Activated T-helper 1 cell treated with anti-CD3 and anti-CD28 coated beads, Interleukin-12 subunit alpha, Interleukin-12 subunit beta, Interleukin-2, Interleukin-4 antibody, amounts not matched to agents 30 ng/mL and 10 ng/mL and 1 ng/mL, durations not matched to agents 14 hours and 24 hours and 36 hours (primary cell): ENCODE results near the gene SH3PXD2B. TPM values are rescaled to one million over a fixed set of nuclear protein-coding genes. Genes with fewer than 3 reads are reported as not detected.

Source experiments
- DNase-seq: peaks from one replicate; pipeline ENCODE4 v3.0.0; 2021; ENCODE audit warnings: low spot score
- H3K27ac Mint-ChIP-seq: one replicate; pipeline ENCODE4 v1.8.0; 2021; ENCODE audit warnings: mild to moderate bottlenecking, mixed read lengths
- H3K27me3 Mint-ChIP-seq: one replicate; pipeline ENCODE4 v1.8.0; 2022; ENCODE audit warnings: mild to moderate bottlenecking, moderate library complexity, mixed read lengths; ENCODE audit not compliant: insufficient read depth
- H3K36me3 Mint-ChIP-seq: one replicate; pipeline ENCODE4 v1.8.0; 2021; ENCODE audit warnings: low read depth, mixed read lengths
- H3K4me1 Mint-ChIP-seq: one replicate; pipeline ENCODE4 v1.8.0; 2021; ENCODE audit warnings: low read depth, mixed read lengths
- H3K4me3 Mint-ChIP-seq: one replicate; pipeline ENCODE4 v1.8.0; 2021; ENCODE audit warnings: mild to moderate bottlenecking, moderate library complexity, mixed read lengths
- H3K9me3 Mint-ChIP-seq: one replicate; pipeline ENCODE4 v1.8.0; 2021; ENCODE audit warnings: mixed read lengths
- intact Hi-C: fragments of 100-400 bp; cut with micrococcal nuclease; formaldehyde crosslinking; loops from one replicate; pipeline ENCODE4 v1.15.1; 2024
- total RNA-seq: library from RNA; stranded (reverse); gene quantifications from 2 replicates; pipeline ENCODE4 v1.2.3, GENCODE V29; 2022

Gene SH3PXD2B
- total RNA-seq = 0.26 and 0.32 TPM in 2 replicates

GRCh38 chr5:172454358-172455086 is at the start of gene SH3PXD2B:
SH3PXD2B (minus strand) TSS chr5:172454525; CDS start chr5:172454352, 173 bp downstream.
- no peak within 1 kb of the TSS for H3K27ac Mint-ChIP-seq
- H3K36me3 Mint-ChIP-seq = no peaks in the 10 kb centered on the region
- peaks cover 6% of the 10 kb centered on the region for H3K4me1 Mint-ChIP-seq
- H3K27me3 Mint-ChIP-seq = peaks cover 48% of the 10 kb centered on the region
- DNase-seq = peak; percentile 27
- peak within 1 kb of the TSS; percentile 59 for H3K4me3 Mint-ChIP-seq
- H3K9me3 Mint-ChIP-seq = no peaks in the 10 kb centered on the region
- intact Hi-C loops = no loop called here

- no peak for DNase-seq
- H3K27me3 Mint-ChIP-seq = peaks cover 3% of the 10 kb centered on the region
- H3K4me3 Mint-ChIP-seq = no peak overlapping the region
- no peaks in the 10 kb centered on the region for H3K36me3 Mint-ChIP-seq
- H3K4me1 Mint-ChIP-seq = no peaks in the 10 kb centered on the region
- no peak overlapping the region for H3K27ac Mint-ChIP-seq
- H3K9me3 Mint-ChIP-seq = no peaks in the 10 kb centered on the region
- intact Hi-C loops = no loop called here
Observed at GRCh38 chr5:172502969-172503368, 48.6 kb upstream of the SH3PXD2B start.

- no peaks in the 10 kb centered on the region for H3K36me3 Mint-ChIP-seq
- no peak overlapping the region for H3K4me3 Mint-ChIP-seq
- peaks cover 3% of the 10 kb centered on the region for H3K27me3 Mint-ChIP-seq
- H3K27ac Mint-ChIP-seq = no peak overlapping the region
- intact Hi-C loops = no loop called here
- no peaks in the 10 kb centered on the region for H3K9me3 Mint-ChIP-seq
- DNase-seq = no peak
- no peaks in the 10 kb centered on the region for H3K4me1 Mint-ChIP-seq
Observed at GRCh38 chr5:172502410-172502809, 48.1 kb upstream of the SH3PXD2B start.

DNA sequence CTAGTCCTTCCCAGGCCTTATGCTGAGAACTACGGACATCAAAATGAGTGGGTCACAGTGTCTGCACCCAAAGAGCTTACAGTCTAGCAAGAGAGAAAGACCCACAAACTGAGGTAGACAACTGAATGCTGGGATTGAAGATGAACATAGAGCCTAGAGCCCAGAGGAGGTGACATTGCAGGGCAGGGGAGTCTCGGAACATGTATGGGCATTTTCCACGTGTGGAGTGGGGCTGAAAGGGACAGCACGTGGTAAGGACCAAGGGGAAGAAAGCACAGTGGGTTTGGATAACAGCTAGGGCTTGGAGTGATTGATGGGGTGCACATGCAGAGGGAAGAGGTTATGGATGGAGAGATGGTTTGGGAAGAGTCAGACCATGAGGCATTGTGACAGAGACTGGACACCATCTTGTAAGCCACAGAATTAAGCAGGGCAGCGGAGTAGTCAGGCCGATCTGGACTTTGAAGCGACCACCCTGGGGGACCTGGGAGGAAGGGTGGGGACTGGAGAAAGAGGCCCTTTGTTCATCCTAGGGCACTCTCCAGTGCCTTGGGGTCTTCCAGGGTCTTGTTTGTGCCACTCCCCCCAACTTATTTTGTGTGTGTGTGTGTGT is 47.5 kb upstream of the SH3PXD2B start:
- intact Hi-C loops = no loop called here
- Mint-ChIP-seq H3K36me3 (no peaks in the 10 kb centered on the region), H3K27me3 (peaks cover 5% of the 10 kb centered on the region), H3K9me3 (no peaks in the 10 kb centered on the region), H3K4me3 (no peak overlapping the region), H3K4me1 (no peaks in the 10 kb centered on the region), H3K27ac (no peak overlapping the region)
- no peak for DNase-seq

DNA sequence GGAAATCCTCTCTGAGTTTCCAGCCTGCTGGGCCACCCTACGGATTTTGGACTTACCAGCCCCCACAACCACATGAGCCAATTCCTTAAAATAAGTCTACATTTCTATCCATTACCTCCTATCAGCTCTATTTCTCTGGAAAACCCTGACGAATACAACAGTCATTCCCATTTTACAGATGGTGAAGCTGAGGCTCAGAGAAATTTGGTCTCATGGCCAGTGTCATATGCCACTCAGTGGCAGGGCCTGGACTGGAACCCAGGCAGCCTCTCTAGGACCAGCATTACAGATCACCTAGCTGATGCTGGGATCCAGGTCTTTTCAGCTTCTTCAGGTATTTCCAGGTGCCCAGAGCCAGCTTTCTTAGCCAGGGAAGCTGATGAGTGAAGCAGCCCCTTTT is 45.0 kb upstream of the SH3PXD2B start:
- H3K4me3 Mint-ChIP-seq = no peak overlapping the region
- H3K4me1 Mint-ChIP-seq = no peaks in the 10 kb centered on the region
- H3K9me3 Mint-ChIP-seq = no peaks in the 10 kb centered on the region
- no peak for DNase-seq
- intact Hi-C loops = no loop called here
- H3K27me3 Mint-ChIP-seq = peaks cover 7% of the 10 kb centered on the region
- no peak overlapping the region for H3K27ac Mint-ChIP-seq
- H3K36me3 Mint-ChIP-seq = no peaks in the 10 kb centered on the region

- intact Hi-C loops = no loop called here
- no peak for DNase-seq
- H3K9me3 Mint-ChIP-seq = no peaks in the 10 kb centered on the region
- H3K4me3 Mint-ChIP-seq = no peak overlapping the region
- no peaks in the 10 kb centered on the region for H3K4me1 Mint-ChIP-seq
- H3K27me3 Mint-ChIP-seq = peaks cover 8% of the 10 kb centered on the region
- no peaks in the 10 kb centered on the region for H3K36me3 Mint-ChIP-seq
- no peak overlapping the region for H3K27ac Mint-ChIP-seq
Observed at GRCh38 chr5:172498431-172499129, 44.3 kb upstream of the SH3PXD2B start.

GRCh38 chr5:172497591-172498255 is 43.4 kb upstream of the SH3PXD2B start:
- H3K27me3 Mint-ChIP-seq = peaks cover 8% of the 10 kb centered on the region
- no peak overlapping the region for H3K4me3 Mint-ChIP-seq
- H3K9me3 Mint-ChIP-seq = no peaks in the 10 kb centered on the region
- H3K27ac Mint-ChIP-seq = no peak overlapping the region
- H3K4me1 Mint-ChIP-seq = no peaks in the 10 kb centered on the region
- intact Hi-C loops = no loop called here
- H3K36me3 Mint-ChIP-seq = no peaks in the 10 kb centered on the region
- no peak for DNase-seq

GRCh38 chr5:172496671-172497371 is 42.5 kb upstream of the SH3PXD2B start:
- no peak overlapping the region for H3K27ac Mint-ChIP-seq
- H3K9me3 Mint-ChIP-seq = no peaks in the 10 kb centered on the region
- DNase-seq = no peak
- no peak overlapping the region for H3K4me3 Mint-ChIP-seq
- H3K27me3 Mint-ChIP-seq = peaks cover 8% of the 10 kb centered on the region
- no peaks in the 10 kb centered on the region for H3K4me1 Mint-ChIP-seq
- intact Hi-C loops = no loop called here
- H3K36me3 Mint-ChIP-seq = no peaks in the 10 kb centered on the region

- Mint-ChIP-seq H3K36me3 (no peaks in the 10 kb centered on the region), H3K27ac (no peak overlapping the region), H3K27me3 (peaks cover 8% of the 10 kb centered on the region), H3K4me1 (no peaks in the 10 kb centered on the region), H3K4me3 (no peak overlapping the region), H3K9me3 (no peaks in the 10 kb centered on the region)
- intact Hi-C loops = no loop called here
- DNase-seq = no peak
Observed at GRCh38 chr5:172494630-172495505, 40.5 kb upstream of the SH3PXD2B start.

GRCh38 chr5:172493906-172494305 is 39.6 kb upstream of the SH3PXD2B start:
- no peaks in the 10 kb centered on the region for H3K9me3 Mint-ChIP-seq
- no peak overlapping the region for H3K4me3 Mint-ChIP-seq
- H3K27ac Mint-ChIP-seq = no peak overlapping the region
- no peaks in the 10 kb centered on the region for H3K4me1 Mint-ChIP-seq
- peaks cover 8% of the 10 kb centered on the region for H3K27me3 Mint-ChIP-seq
- intact Hi-C loops = no loop called here
- H3K36me3 Mint-ChIP-seq = no peaks in the 10 kb centered on the region
- DNase-seq = no peak

- H3K27me3 Mint-ChIP-seq = peaks cover 8% of the 10 kb centered on the region
- no peaks in the 10 kb centered on the region for H3K9me3 Mint-ChIP-seq
- no peak overlapping the region for H3K4me3 Mint-ChIP-seq
- no peaks in the 10 kb centered on the region for H3K4me1 Mint-ChIP-seq
- intact Hi-C loops = no loop called here
- H3K27ac Mint-ChIP-seq = no peak overlapping the region
- H3K36me3 Mint-ChIP-seq = no peaks in the 10 kb centered on the region
- no peak for DNase-seq
Observed at GRCh38 chr5:172493461-172493860, 39.1 kb upstream of the SH3PXD2B start.

DNA sequence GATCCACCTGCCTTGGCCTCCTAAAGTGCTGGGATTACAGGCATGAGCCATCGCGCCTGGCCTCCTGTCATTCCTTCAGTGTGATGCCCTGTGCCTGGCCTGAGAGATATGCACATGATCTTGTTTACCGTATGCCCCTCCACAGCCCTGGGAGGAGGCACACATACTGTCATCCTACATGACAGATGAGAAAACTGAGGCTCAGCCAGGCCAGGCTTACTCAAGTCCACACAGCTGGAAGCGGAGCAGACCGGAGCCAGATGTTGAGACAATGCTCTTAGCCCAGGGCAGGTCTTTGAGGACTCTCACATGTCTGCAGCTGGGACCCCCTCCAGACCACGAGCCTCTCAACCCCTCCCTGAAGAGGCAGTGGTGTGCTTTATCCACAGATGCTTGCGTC is 38.7 kb upstream of the SH3PXD2B start:
- Mint-ChIP-seq H3K27ac (no peak overlapping the region), H3K4me1 (no peaks in the 10 kb centered on the region), H3K4me3 (no peak overlapping the region), H3K9me3 (no peaks in the 10 kb centered on the region), H3K27me3 (peaks cover 8% of the 10 kb centered on the region), H3K36me3 (no peaks in the 10 kb centered on the region)
- intact Hi-C loops = no loop called here
- no peak for DNase-seq
